HUES48 (cell line): ENCODE data around the gene AKT1S1.
A peak's percentile ranks its signal among the peaks of the same experiment; 100 is the strongest.

ENCODE experiments used
- H3K27ac ChIP-seq: one replicate; pipeline ENCODE4 v1.7.0; 2013; ENCODE audit warnings: low read depth, low read length, inconsistent platforms
- H3K27me3 ChIP-seq: 2 replicates; pipeline ENCODE4 v1.6.1; 2013; ENCODE audit warnings: mild to moderate bottlenecking, low read length; ENCODE audit not compliant: control insufficient read depth, insufficient read depth
- H3K36me3 ChIP-seq: 2 replicates; pipeline ENCODE4 v1.6.1; 2013; ENCODE audit warnings: low read length; ENCODE audit not compliant: control insufficient read depth, insufficient read depth
- H3K4me1 ChIP-seq: 2 replicates; pipeline ENCODE4 v1.6.1; 2013; ENCODE audit warnings: mild to moderate bottlenecking, low read length; ENCODE audit not compliant: control insufficient read depth, insufficient read depth
- H3K4me3 ChIP-seq: 2 replicates; pipeline ENCODE4 v1.5.1; 2013; ENCODE audit warnings: mild to moderate bottlenecking, low read depth, low read length
- H3K9ac ChIP-seq: 2 replicates; pipeline ENCODE4 v1.6.1; 2013; ENCODE audit warnings: mild to moderate bottlenecking, low read depth, low read length, moderate library complexity
- H3K9me3 ChIP-seq: 2 replicates; pipeline ENCODE4 v1.6.1; 2013; ENCODE audit warnings: low read length; ENCODE audit not compliant: control insufficient read depth, insufficient read depth

AKT1S1 gene

GRCh38 chr19:49904136-49904535, 27.0 kb upstream of the AKT1S1 start:
- Histone ChIP-seq H3K27me3 (no peaks in the 10 kb centered on the region), H3K9ac (no peak overlapping the region), H3K27ac (no peak overlapping the region), H3K9me3 (no peaks in the 10 kb centered on the region), H3K4me1 (peaks cover 7% of the 10 kb centered on the region; the same call in 1 of the 2 replicates), H3K36me3 (peaks cover 25% of the 10 kb centered on the region), H3K4me3 (no peak overlapping the region)

GRCh38 chr19:49896863-49897621, 19.9 kb upstream of the AKT1S1 start, which contains the start of gene IL4I1:
Gene IL4I1, minus strand, starts transcription at chr19:49896887. Its CDS starts 727 bp downstream, at chr19:49896160.
- no peak within 1 kb of the TSS for H3K27ac ChIP-seq
- no peak within 1 kb of the TSS for H3K9ac ChIP-seq
- no peaks in the 10 kb centered on the region for H3K4me1 ChIP-seq
- no peaks in the 10 kb centered on the region for H3K9me3 ChIP-seq
- no peaks in the 10 kb centered on the region for H3K27me3 ChIP-seq
- H3K4me3 ChIP-seq, result no peak within 1 kb of the TSS
- no peaks in the 10 kb centered on the region for H3K36me3 ChIP-seq

GRCh38 chr19:49895566-49896297, 18.6 kb upstream of the AKT1S1 start:
- H3K36me3 ChIP-seq, result no peaks in the 10 kb centered on the region
- H3K27ac ChIP-seq, result no peak overlapping the region
- no peaks in the 10 kb centered on the region for H3K27me3 ChIP-seq
- H3K9ac ChIP-seq, result no peak overlapping the region
- no peaks in the 10 kb centered on the region for H3K9me3 ChIP-seq
- H3K4me1 ChIP-seq, result peaks cover 6% of the 10 kb centered on the region; the same call in 1 of the 2 replicates
- H3K4me3 ChIP-seq, result no peak overlapping the region

GRCh38 chr19:49894879-49895565, 17.9 kb upstream of the AKT1S1 start:
- Histone ChIP-seq H3K27me3 (no peaks in the 10 kb centered on the region), H3K4me1 (peaks cover 6% of the 10 kb centered on the region; the same call in 1 of the 2 replicates), H3K9ac (no peak overlapping the region), H3K9me3 (no peaks in the 10 kb centered on the region), H3K36me3 (no peaks in the 10 kb centered on the region), H3K27ac (no peak overlapping the region), H3K4me3 (no peak overlapping the region)

- Histone ChIP-seq H3K9ac (no peak overlapping the region), H3K4me1 (peaks cover 6% of the 10 kb centered on the region; the same call in 1 of the 2 replicates), H3K36me3 (no peaks in the 10 kb centered on the region), H3K27me3 (peaks cover 4% of the 10 kb centered on the region; the same call in 1 of the 2 replicates), H3K9me3 (no peaks in the 10 kb centered on the region), H3K4me3 (no peak overlapping the region), H3K27ac (no peak overlapping the region)
Observed at GRCh38 chr19:49894011-49894664, 17.0 kb upstream of the AKT1S1 start.

- Histone ChIP-seq H3K4me1 (peaks cover 6% of the 10 kb centered on the region; the same call in 1 of the 2 replicates), H3K27me3 (peaks cover 5% of the 10 kb centered on the region; the same call in 1 of the 2 replicates), H3K9me3 (no peaks in the 10 kb centered on the region), H3K36me3 (no peaks in the 10 kb centered on the region), H3K9ac (no peak overlapping the region), H3K27ac (no peak overlapping the region), H3K4me3 (no peak overlapping the region)
Observed at GRCh38 chr19:49892716-49893115, 15.6 kb upstream of the AKT1S1 start.

- H3K27ac ChIP-seq, result no peak overlapping the region
- H3K4me1 ChIP-seq, result peaks cover 6% of the 10 kb centered on the region; the same call in 1 of the 2 replicates
- H3K9me3 ChIP-seq, result no peaks in the 10 kb centered on the region
- no peak overlapping the region for H3K4me3 ChIP-seq
- peaks cover 2% of the 10 kb centered on the region; the same call in 1 of the 2 replicates for H3K36me3 ChIP-seq
- H3K9ac ChIP-seq, result no peak overlapping the region
- H3K27me3 ChIP-seq, result peaks cover 5% of the 10 kb centered on the region; the same call in 1 of the 2 replicates
Observed at GRCh38 chr19:49891393-49891792, 14.2 kb upstream of the AKT1S1 start.

GRCh38 chr19:49890349-49891311, 13.5 kb upstream of the AKT1S1 start:
- no peaks in the 10 kb centered on the region for H3K9me3 ChIP-seq
- peaks cover 6% of the 10 kb centered on the region for H3K36me3 ChIP-seq
- peak overlapping the region; percentile 55 for H3K27ac ChIP-seq
- H3K4me1 ChIP-seq, result peaks cover 6% of the 10 kb centered on the region; the same call in 1 of the 2 replicates
- no peak overlapping the region for H3K9ac ChIP-seq
- H3K4me3 ChIP-seq, result peak overlapping the region; percentile 64
- peaks cover 5% of the 10 kb centered on the region; the same call in 1 of the 2 replicates for H3K27me3 ChIP-seq

- Histone ChIP-seq H3K36me3 (peaks cover 12% of the 10 kb centered on the region), H3K4me1 (peaks cover 6% of the 10 kb centered on the region; the same call in 1 of the 2 replicates), H3K9ac (no peak overlapping the region), H3K27ac (peak overlapping the region; percentile 55), H3K27me3 (peaks cover 5% of the 10 kb centered on the region; the same call in 1 of the 2 replicates), H3K9me3 (no peaks in the 10 kb centered on the region), H3K4me3 (peak overlapping the region; percentile 64)
Observed at GRCh38 chr19:49889687-49890348, 12.7 kb upstream of the AKT1S1 start.
